MCF 10A (cell line): ENCODE measurements around the gene KLHL5. TPM values are rescaled to one million over a fixed set of nuclear protein-coding genes. Genes with fewer than 3 reads are reported as not detected.

ENCODE experiments used
- BruUV-seq: library from RNA; stranded (reverse); fragments of 400-500 nt; replicated peaks from 2 replicates; lab custom pipeline; 2021; lab: Mats Ljungman, UMichigan
- CTCF ChIA-PET: fragments of 300-600 bp; sonication (Branson Sonifier 250); formaldehyde crosslinking; extraction: SDS; loops from one replicate; lab custom pipeline; 2021; ENCODE audit warnings: antibody characterized with exemption, inconsistent platforms; lab: Yijun Ruan, JAX
- POLR2A ChIA-PET: fragments of 300-600, 350-650 bp; sonication (Branson Sonifier 250); formaldehyde crosslinking; extraction: SDS; loops from one replicate; lab custom pipeline; 2020; ENCODE audit warnings: antibody characterized with exemption, inconsistent platforms; lab: Yijun Ruan, JAX
- DNase-seq: peaks from one replicate; pipeline ENCODE4 v3.0.0-alpha.2; 2018; ENCODE audit not compliant: unreplicated experiment
- H3K27ac Mint-ChIP-seq: one replicate; pipeline ENCODE4 v1.8.0; 2022; ENCODE audit warnings: mild to moderate bottlenecking, low read depth, mixed read lengths; ENCODE audit not compliant: unreplicated experiment
- H3K27me3 Mint-ChIP-seq: one replicate; pipeline ENCODE4 v1.8.0; 2022; ENCODE audit warnings: mixed read lengths; ENCODE audit not compliant: insufficient read depth, unreplicated experiment
- H3K36me3 Mint-ChIP-seq: one replicate; pipeline ENCODE4 v1.8.0; 2022; ENCODE audit warnings: mild to moderate bottlenecking, moderate library complexity, mixed read lengths; ENCODE audit not compliant: insufficient read depth, unreplicated experiment
- H3K4me1 Mint-ChIP-seq: one replicate; pipeline ENCODE4 v1.8.0; 2022; ENCODE audit warnings: mixed read lengths; ENCODE audit not compliant: insufficient read depth, unreplicated experiment
- H3K4me3 Mint-ChIP-seq: one replicate; pipeline ENCODE4 v1.8.0; 2022; ENCODE audit warnings: mild to moderate bottlenecking, moderate library complexity, mixed read lengths; ENCODE audit not compliant: unreplicated experiment
- H3K9me3 Mint-ChIP-seq: one replicate; pipeline ENCODE4 v1.8.0; 2022; ENCODE audit warnings: mixed read lengths; ENCODE audit not compliant: unreplicated experiment
- intact Hi-C: fragments of 100-400 bp; cut with micrococcal nuclease; formaldehyde crosslinking; loops from 2 replicates; pipeline ENCODE4 v1.14.1; 2022
- total RNA-seq: library from RNA; stranded (reverse); gene quantifications from 2 replicates; pipeline ENCODE4 v1.2.3, GENCODE V29; 2022
- TF ChIP-seq, protein P1 (sequence below): fragments of 200-600 bp; IDR thresholded peaks from one replicate; pipeline ENCODE4 v1.8.0; 2022; ENCODE audit warnings: antibody characterized with exemption, mild to moderate bottlenecking; ENCODE audit not compliant: unreplicated experiment

KLHL5 gene
- total RNA-seq, 1 experiment from 2014 or later: 59.2 TPM

DNA sequence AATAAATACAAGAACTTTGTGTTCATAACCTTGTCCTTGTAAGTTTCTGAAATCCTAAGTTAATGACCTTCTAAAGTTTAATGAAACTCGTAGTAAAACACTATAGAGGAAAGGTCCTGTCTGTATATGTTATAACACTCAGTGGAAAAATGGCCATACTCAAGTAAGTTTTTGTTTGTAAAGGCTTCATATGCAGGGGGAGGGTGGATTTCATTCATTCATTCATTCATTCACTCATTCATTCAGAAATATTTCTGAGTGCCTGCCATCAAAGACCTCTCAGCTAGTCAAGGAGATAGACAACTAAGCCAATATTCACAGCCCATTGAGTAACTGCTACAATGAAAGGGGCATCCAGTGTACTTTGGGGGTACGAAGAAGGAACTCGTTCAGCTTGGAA, 22.9 kb upstream of the KLHL5 start:
- Mint-ChIP-seq H3K4me1 (peaks cover 40% of the 10 kb centered on the region), H3K4me3 (no peak overlapping the region), H3K27me3 (no peaks in the 10 kb centered on the region), H3K9me3 (no peaks in the 10 kb centered on the region), H3K36me3 (peaks cover 7% of the 10 kb centered on the region), H3K27ac (no peak overlapping the region)
- ChIA-PET POLR2A (no interaction called here), CTCF (interaction anchor here (0.7 to 0.9 kb wide), 2 partner anchors 11 to 136 kb away, joined by 3 to 4 read pairs; no protein-coding TSS in a partner anchor)
- intact Hi-C loops: no loop called here
- no TSS peak for BruUV-seq
- TF ChIP-seq, protein P1, sequence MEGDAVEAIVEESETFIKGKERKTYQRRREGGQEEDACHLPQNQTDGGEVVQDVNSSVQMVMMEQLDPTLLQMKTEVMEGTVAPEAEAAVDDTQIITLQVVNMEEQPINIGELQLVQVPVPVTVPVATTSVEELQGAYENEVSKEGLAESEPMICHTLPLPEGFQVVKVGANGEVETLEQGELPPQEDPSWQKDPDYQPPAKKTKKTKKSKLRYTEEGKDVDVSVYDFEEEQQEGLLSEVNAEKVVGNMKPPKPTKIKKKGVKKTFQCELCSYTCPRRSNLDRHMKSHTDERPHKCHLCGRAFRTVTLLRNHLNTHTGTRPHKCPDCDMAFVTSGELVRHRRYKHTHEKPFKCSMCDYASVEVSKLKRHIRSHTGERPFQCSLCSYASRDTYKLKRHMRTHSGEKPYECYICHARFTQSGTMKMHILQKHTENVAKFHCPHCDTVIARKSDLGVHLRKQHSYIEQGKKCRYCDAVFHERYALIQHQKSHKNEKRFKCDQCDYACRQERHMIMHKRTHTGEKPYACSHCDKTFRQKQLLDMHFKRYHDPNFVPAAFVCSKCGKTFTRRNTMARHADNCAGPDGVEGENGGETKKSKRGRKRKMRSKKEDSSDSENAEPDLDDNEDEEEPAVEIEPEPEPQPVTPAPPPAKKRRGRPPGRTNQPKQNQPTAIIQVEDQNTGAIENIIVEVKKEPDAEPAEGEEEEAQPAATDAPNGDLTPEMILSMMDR: no peak
- no peak for DNase-seq

DNA sequence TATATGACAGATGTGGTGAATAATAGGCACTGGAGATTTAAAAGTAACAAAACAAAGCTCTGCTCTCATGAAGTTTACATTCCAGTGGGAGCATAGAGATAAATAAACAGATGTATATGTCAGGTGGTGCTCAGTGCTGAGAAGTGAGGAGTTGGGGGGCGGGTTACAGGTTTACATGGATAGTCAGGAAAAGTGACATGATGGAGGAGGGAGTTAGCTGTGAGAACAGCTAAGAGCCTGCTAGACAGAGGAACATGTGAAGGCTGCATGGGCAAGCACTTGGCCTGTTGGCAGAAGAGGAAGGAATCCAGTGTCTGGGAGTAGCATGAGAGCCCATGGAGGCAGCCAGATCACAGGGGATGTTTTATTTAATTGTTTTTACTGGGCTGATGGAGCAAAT, 19.7 kb upstream of the KLHL5 start:
- Mint-ChIP-seq H3K36me3 (peaks cover 23% of the 10 kb centered on the region), H3K27me3 (no peaks in the 10 kb centered on the region), H3K4me3 (peak overlapping the region; percentile 53), H3K9me3 (no peaks in the 10 kb centered on the region), H3K27ac (peak overlapping the region; percentile 73), H3K4me1 (peaks cover 39% of the 10 kb centered on the region)
- intact Hi-C loops: loop anchor here (5.0 to 10.0 kb wide), 2 partner anchors 75 to 288 kb away; no protein-coding TSS in a partner anchor
- POLR2A ChIA-PET: interaction anchor here (0.6 to 7.7 kb wide), 8 partner anchors 9 to 942 kb away, joined by 3 to 51 read pairs (median 3); partner anchors contain the start of gene TMEM156
- CTCF ChIA-PET: interaction anchor here (0.6 to 1.2 kb wide), 4 partner anchors 45 to 1171 kb away, joined by 3 to 4 read pairs (median 4); no protein-coding TSS in a partner anchor
- no TSS peak for BruUV-seq
- no peak for DNase-seq
- TF ChIP-seq, protein P1: no peak

DNA sequence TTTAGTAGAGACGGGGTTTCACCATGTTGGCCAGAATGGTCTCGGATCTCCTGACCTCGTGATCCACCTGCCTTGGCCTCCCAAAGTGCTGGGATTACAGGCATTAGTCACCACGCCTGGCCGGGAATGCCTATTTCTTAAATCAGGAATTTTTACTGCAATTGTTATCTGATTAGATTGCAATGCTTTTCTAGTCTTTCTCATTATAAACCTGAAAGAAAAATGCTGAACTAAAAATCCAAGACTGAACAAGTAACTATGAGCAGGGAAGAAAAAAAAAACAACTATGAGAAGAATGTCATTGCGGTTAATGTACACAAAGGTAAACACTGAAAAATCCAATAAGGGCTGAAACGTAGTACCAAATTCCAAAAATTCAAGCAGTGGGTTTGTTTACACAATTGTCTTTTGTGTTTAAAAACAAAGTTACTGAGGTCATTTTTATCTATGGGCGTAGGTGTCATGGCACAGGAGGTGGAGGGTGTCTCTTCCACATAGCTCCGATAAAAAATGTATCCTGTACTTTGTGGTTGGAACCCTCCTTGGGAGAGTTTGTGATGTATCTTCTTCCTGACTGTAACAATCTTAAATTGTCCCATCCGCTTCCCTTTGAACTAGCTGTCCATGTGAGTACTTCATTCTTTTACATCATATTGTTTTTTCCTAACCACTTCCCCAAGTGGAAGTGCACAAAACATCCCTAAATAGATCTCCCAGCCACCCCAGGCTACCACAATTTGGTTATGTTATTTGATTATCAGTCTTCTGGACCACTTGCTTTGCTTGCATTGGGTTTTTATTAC, 18.8 kb upstream of the KLHL5 start:
- no peaks in the 10 kb centered on the region for H3K27me3 Mint-ChIP-seq
- TF ChIP-seq, protein P1: no peak
- H3K9me3 Mint-ChIP-seq: no peaks in the 10 kb centered on the region
- intact Hi-C loops: loop anchor here (5.0 to 10.0 kb wide), 2 partner anchors 76 to 288 kb away; no protein-coding TSS in a partner anchor
- H3K4me1 Mint-ChIP-seq: peaks cover 34% of the 10 kb centered on the region
- DNase-seq: peak; percentile 66
- H3K27ac Mint-ChIP-seq: peak overlapping the region; percentile 73
- no TSS peak for BruUV-seq
- peak overlapping the region; percentile 72 for H3K4me3 Mint-ChIP-seq
- peaks cover 23% of the 10 kb centered on the region for H3K36me3 Mint-ChIP-seq
- CTCF ChIA-PET: interaction anchor here (0.6 to 1.8 kb wide), 8 partner anchors 32 to 1171 kb away, joined by 3 to 6 read pairs (median 3); no protein-coding TSS in a partner anchor
- POLR2A ChIA-PET: interaction anchor here (0.6 to 7.7 kb wide), 11 partner anchors 8 to 416 kb away, joined by 3 to 51 read pairs (median 4); partner anchors contain the start of genes LIAS, RPL9 and TMEM156
